NT2/D1 (cell line): ENCODE data around the gene NAV2.

Experiments used
- SUZ12 ChIP-seq: IDR thresholded peaks from 2 replicates; pipeline ENCODE4 v1.6.1; 2011; ENCODE audit not compliant: insufficient read length, insufficient read depth; ENCODE audit errors: extremely low read depth
- YY1 ChIP-seq: IDR thresholded peaks from 2 replicates; pipeline ENCODE4 v1.6.1; 2011; ENCODE audit not compliant: insufficient read length, insufficient read depth
- ZNF274 ChIP-seq: IDR thresholded peaks from 2 replicates; pipeline ENCODE4 v1.6.1; 2011; ENCODE audit warnings: mild to moderate bottlenecking, low read depth, low read length

GRCh38 chr11:19910931-19911330, 198.3 kb downstream of the NAV2 start:
- no peak for TF ChIP-seq ZNF274
- no peak for TF ChIP-seq YY1
- TF ChIP-seq SUZ12: no peak
